Measurements from ENCODE around the gene FSTL5. TPM values are rescaled to one million over a fixed set of nuclear protein-coding genes. Genes with fewer than 3 reads are reported as not detected.

Gene FSTL5
- polyA plus RNA-seq, 3 donors: not detected

DNA sequence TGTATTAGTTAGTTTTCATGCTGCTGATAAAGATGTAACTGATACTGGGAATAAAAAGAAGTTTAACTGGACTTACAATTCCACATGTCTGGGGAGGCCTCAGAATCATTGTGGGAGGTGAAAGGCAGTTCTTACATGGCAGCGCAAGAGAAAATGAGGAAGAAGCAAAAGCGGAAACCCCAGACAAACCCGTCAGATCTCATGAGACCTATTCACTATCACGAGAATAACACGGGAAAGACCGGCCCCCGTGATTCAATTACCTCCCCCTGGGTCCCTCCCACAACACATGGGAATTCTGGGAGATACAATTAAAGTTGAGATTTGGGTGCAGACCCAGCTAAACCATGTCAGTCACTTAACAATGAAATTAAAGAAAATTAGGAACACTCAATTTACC, 499.1 kb downstream of the FSTL5 start:
- H3K4me3 Mint-ChIP-seq: no peak overlapping the region
- no peak for DNase-seq
- H2AFZ ChIP-seq (ENCODE audit: insufficient read depth, low read depth, low read length, poor library complexity, severe bottlenecking): no peak overlapping the region

GRCh38 chr4:161663844-161664243, 500.0 kb downstream of the FSTL5 start:
- Histone ChIP-seq H3K27me3 (ENCODE audit: control insufficient read depth in 2 of 2, insufficient read depth in 2 of 2, low read length in 2 of 2) (no peaks in the 10 kb centered on the region), H3K9me3 (replicated peaks in 1 of 2; ENCODE audit: control insufficient read depth in 1 of 2, insufficient read depth in 1 of 2, low read length in 2 of 2) (peaks cover 0 to 14% of the 10 kb centered on the region in 2 donors), H3K36me3 (replicated peaks in 1 of 2; ENCODE audit: control insufficient read depth in 1 of 2, insufficient read depth in 2 of 2, low read length in 2 of 2) (no peaks in the 10 kb centered on the region), H3K4me3 (replicated peaks in 1 of 3; ENCODE audit: low read depth in 2 of 3, low read length in 3 of 3) (no peak overlapping the region), H4K20me1 (ENCODE audit: insufficient read depth, low read length) (no peaks in the 10 kb centered on the region), H3K4me2 (replicated peaks; ENCODE audit: extremely low read depth, low read length, poor library complexity, severe bottlenecking) (no peak overlapping the region), H2AFZ (ENCODE audit: insufficient read depth, low read depth, low read length, poor library complexity, severe bottlenecking) (no peak overlapping the region), H3K27ac (ENCODE audit: low read depth in 1 of 2, low read length in 2 of 2) (no peak overlapping the region), H3K4me1 (ENCODE audit: control insufficient read depth in 1 of 2, insufficient read depth in 2 of 2, low read length in 2 of 2) (no peaks in the 10 kb centered on the region), H3K79me2 (ENCODE audit: insufficient read depth, low read length) (no peaks in the 10 kb centered on the region), H3K9ac (ENCODE audit: insufficient read depth, low read length, poor library complexity, severe bottlenecking) (no peak overlapping the region)
- peaks cover 1% of the 10 kb centered on the region for H3K4me1 Mint-ChIP-seq
- no peaks in the 10 kb centered on the region for H3K36me3 Mint-ChIP-seq
- WGBS (ENCODE audit: insufficient coverage): 94% methylated on average over 6 of the region's 6 CpGs
- H3K4me3 Mint-ChIP-seq: no peak overlapping the region
- no peak for TF ChIP-seq CTCF (IDR thresholded peaks at IDR 0.05)
- intact Hi-C loops (cut with micrococcal nuclease): no loop called here
- DNase-seq: no peak
- H3K27me3 Mint-ChIP-seq (ENCODE audit: low read depth in 3 of 3): peaks cover 2 to 5% (median 2%) of the 10 kb centered on the region in 3 donors
- peaks cover 5 to 12% (median 8%) of the 10 kb centered on the region in 7 donors for H3K9me3 Mint-ChIP-seq
- no peak overlapping the region for H3K27ac Mint-ChIP-seq

More for the DNA sequence above, 499.1 kb downstream of the FSTL5 start:
- H3K27ac Mint-ChIP-seq: no peak overlapping the region
- peaks cover 1% of the 10 kb centered on the region for H3K4me1 Mint-ChIP-seq
- no peak overlapping the region for H3K27ac ChIP-seq (ENCODE audit: low read depth in 1 of 2, low read length in 2 of 2)
- H3K79me2 ChIP-seq (ENCODE audit: insufficient read depth, low read length): no peaks in the 10 kb centered on the region
- peaks cover 2 to 5% (median 2%) of the 10 kb centered on the region in 3 donors for H3K27me3 Mint-ChIP-seq (ENCODE audit: low read depth in 3 of 3)
- no peaks in the 10 kb centered on the region for H3K27me3 ChIP-seq (ENCODE audit: control insufficient read depth in 2 of 2, insufficient read depth in 2 of 2, low read length in 2 of 2)
- H3K9me3 Mint-ChIP-seq: peaks cover 5 to 12% (median 8%) of the 10 kb centered on the region in 7 donors
- no peak overlapping the region for H3K9ac ChIP-seq (ENCODE audit: insufficient read depth, low read length, poor library complexity, severe bottlenecking)
- peaks cover 0 to 14% of the 10 kb centered on the region in 2 donors for H3K9me3 ChIP-seq (replicated peaks in 1 of 2; ENCODE audit: control insufficient read depth in 1 of 2, insufficient read depth in 1 of 2, low read length in 2 of 2)
- no peak overlapping the region for H3K4me2 ChIP-seq (replicated peaks; ENCODE audit: extremely low read depth, low read length, poor library complexity, severe bottlenecking)
- no peak for TF ChIP-seq CTCF (IDR thresholded peaks at IDR 0.05)
- H3K4me3 ChIP-seq (replicated peaks in 1 of 3; ENCODE audit: low read depth in 2 of 3, low read length in 3 of 3): no peak overlapping the region
- no peaks in the 10 kb centered on the region for H3K4me1 ChIP-seq (ENCODE audit: control insufficient read depth in 1 of 2, insufficient read depth in 2 of 2, low read length in 2 of 2)
- no peaks in the 10 kb centered on the region for H3K36me3 ChIP-seq (replicated peaks in 1 of 2; ENCODE audit: control insufficient read depth in 1 of 2, insufficient read depth in 2 of 2, low read length in 2 of 2)
- H4K20me1 ChIP-seq (ENCODE audit: insufficient read depth, low read length): no peaks in the 10 kb centered on the region
- no peaks in the 10 kb centered on the region for H3K36me3 Mint-ChIP-seq
- WGBS (ENCODE audit: insufficient coverage): no CpG with 5 or more reads among the region's 7 CpGs
- intact Hi-C loops (cut with micrococcal nuclease): no loop called here
